Measurements from ENCODE around the gene SECTM1.

DNA sequence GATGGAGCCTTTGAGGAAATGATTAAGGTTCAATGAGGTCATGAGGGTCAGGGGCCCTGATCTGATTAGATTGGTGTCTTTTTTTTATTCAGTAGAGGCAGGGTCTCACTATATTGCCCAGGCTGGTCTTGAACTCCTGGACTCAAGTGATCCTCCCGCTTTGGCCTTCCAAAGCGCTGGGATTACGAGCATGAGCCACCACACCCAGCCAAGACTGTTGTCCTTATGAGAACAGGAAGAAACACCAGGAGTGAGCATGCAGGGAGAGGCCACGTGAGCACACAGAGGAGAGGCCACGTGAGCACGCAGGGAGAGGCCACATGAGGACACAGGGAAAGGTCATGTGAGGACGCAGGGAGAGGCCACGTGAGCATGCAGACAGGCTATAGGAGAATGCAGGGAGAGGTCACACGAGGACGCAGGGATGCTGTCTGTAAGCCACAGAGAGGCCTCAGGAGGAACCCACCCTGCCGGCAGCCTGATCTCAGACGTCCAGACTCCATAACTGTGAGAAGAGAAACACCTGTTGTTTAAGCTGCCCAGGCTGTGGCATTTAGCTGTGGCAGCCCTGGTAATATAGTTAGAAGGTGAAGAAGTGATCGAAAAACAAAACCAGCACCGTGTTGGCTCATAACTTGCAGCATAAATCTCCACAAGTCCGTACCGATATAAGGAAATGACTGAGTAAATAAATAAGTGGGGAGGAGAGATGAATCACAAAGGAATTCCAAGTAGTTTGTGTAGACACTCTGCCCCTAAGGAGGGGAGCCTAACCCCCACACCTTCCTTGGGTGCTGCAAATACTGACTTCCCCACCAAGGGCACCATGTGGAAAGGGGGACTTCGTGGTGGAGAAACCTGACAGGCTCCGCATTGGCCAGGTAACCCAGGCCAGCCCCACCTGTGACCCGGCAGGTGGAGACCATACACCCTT is 45.4 kb downstream of the SECTM1 start:
- TF ChIP-seq, protein P1, sequence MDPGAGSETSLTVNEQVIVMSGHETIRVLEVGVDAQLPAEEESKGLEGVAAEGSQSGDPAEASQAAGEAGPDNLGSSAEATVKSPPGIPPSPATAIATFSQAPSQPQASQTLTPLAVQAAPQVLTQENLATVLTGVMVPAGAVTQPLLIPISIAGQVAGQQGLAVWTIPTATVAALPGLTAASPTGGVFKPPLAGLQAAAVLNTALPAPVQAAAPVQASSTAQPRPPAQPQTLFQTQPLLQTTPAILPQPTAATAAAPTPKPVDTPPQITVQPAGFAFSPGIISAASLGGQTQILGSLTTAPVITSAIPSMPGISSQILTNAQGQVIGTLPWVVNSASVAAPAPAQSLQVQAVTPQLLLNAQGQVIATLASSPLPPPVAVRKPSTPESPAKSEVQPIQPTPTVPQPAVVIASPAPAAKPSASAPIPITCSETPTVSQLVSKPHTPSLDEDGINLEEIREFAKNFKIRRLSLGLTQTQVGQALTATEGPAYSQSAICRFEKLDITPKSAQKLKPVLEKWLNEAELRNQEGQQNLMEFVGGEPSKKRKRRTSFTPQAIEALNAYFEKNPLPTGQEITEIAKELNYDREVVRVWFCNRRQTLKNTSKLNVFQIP (CRISPR knock-in tag; IDR thresholded peaks at IDR 0.05; ENCODE audit: borderline replicate concordance, low read depth) = no peak
- no peak for TF ChIP-seq CSDC2 (CRISPR knock-in tag; IDR thresholded peaks at IDR 0.05)
- TF ChIP-seq RARB (CRISPR knock-in tag; IDR thresholded peaks at IDR 0.05) = no peak
- TF ChIP-seq, protein P2, sequence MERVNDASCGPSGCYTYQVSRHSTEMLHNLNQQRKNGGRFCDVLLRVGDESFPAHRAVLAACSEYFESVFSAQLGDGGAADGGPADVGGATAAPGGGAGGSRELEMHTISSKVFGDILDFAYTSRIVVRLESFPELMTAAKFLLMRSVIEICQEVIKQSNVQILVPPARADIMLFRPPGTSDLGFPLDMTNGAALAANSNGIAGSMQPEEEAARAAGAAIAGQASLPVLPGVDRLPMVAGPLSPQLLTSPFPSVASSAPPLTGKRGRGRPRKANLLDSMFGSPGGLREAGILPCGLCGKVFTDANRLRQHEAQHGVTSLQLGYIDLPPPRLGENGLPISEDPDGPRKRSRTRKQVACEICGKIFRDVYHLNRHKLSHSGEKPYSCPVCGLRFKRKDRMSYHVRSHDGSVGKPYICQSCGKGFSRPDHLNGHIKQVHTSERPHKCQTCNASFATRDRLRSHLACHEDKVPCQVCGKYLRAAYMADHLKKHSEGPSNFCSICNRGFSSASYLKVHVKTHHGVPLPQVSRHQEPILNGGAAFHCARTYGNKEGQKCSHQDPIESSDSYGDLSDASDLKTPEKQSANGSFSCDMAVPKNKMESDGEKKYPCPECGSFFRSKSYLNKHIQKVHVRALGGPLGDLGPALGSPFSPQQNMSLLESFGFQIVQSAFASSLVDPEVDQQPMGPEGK (CRISPR knock-in tag; IDR thresholded peaks at IDR 0.05; ENCODE audit: borderline replicate concordance) = no peak
- TF ChIP-seq ZFP3 (CRISPR knock-in tag; IDR thresholded peaks at IDR 0.05) = no peak
- no peak for TF ChIP-seq ZC3H10 (CRISPR knock-in tag; IDR thresholded peaks at IDR 0.05)
- TF ChIP-seq TCF4 (CRISPR knock-in tag; IDR thresholded peaks at IDR 0.05; ENCODE audit: borderline replicate concordance) = no peak
- no peak for TF ChIP-seq GLIS3 (CRISPR knock-in tag; IDR thresholded peaks at IDR 0.05)
- no peak for TF ChIP-seq ESRRG (CRISPR knock-in tag; IDR thresholded peaks at IDR 0.05)
- TF ChIP-seq TOX (CRISPR knock-in tag; IDR thresholded peaks at IDR 0.05; ENCODE audit: borderline replicate concordance) = no peak
